MCF 10A (cell line): ENCODE data around the gene NWD2. TPM values are rescaled to one million over a fixed set of nuclear protein-coding genes. Genes with fewer than 3 reads are reported as not detected.

Source experiments
- BruUV-seq: library from RNA; stranded (reverse); fragments of 400-500 nt; replicated peaks from 2 replicates; lab custom pipeline; 2021; lab: Mats Ljungman, UMichigan
- CTCF ChIA-PET: fragments of 300-600 bp; sonication (Branson Sonifier 250); formaldehyde crosslinking; extraction: SDS; loops from one replicate; lab custom pipeline; 2021; ENCODE audit warnings: antibody characterized with exemption, inconsistent platforms; lab: Yijun Ruan, JAX
- POLR2A ChIA-PET: fragments of 300-600, 350-650 bp; sonication (Branson Sonifier 250); formaldehyde crosslinking; extraction: SDS; loops from one replicate; lab custom pipeline; 2020; ENCODE audit warnings: antibody characterized with exemption, inconsistent platforms; lab: Yijun Ruan, JAX
- DNase-seq: peaks from one replicate; pipeline ENCODE4 v3.0.0-alpha.2; 2018; ENCODE audit not compliant: unreplicated experiment
- H3K27ac Mint-ChIP-seq: one replicate; pipeline ENCODE4 v1.8.0; 2022; ENCODE audit warnings: mild to moderate bottlenecking, low read depth, mixed read lengths; ENCODE audit not compliant: unreplicated experiment
- H3K27me3 Mint-ChIP-seq: one replicate; pipeline ENCODE4 v1.8.0; 2022; ENCODE audit warnings: mixed read lengths; ENCODE audit not compliant: insufficient read depth, unreplicated experiment
- H3K36me3 Mint-ChIP-seq: one replicate; pipeline ENCODE4 v1.8.0; 2022; ENCODE audit warnings: mild to moderate bottlenecking, moderate library complexity, mixed read lengths; ENCODE audit not compliant: insufficient read depth, unreplicated experiment
- H3K4me1 Mint-ChIP-seq: one replicate; pipeline ENCODE4 v1.8.0; 2022; ENCODE audit warnings: mixed read lengths; ENCODE audit not compliant: insufficient read depth, unreplicated experiment
- H3K4me3 Mint-ChIP-seq: one replicate; pipeline ENCODE4 v1.8.0; 2022; ENCODE audit warnings: mild to moderate bottlenecking, moderate library complexity, mixed read lengths; ENCODE audit not compliant: unreplicated experiment
- H3K9me3 Mint-ChIP-seq: one replicate; pipeline ENCODE4 v1.8.0; 2022; ENCODE audit warnings: mixed read lengths; ENCODE audit not compliant: unreplicated experiment
- intact Hi-C: fragments of 100-400 bp; cut with micrococcal nuclease; formaldehyde crosslinking; loops from 2 replicates; pipeline ENCODE4 v1.14.1; 2022
- total RNA-seq: library from RNA; stranded (reverse); gene quantifications from 2 replicates; pipeline ENCODE4 v1.2.3, GENCODE V29; 2022
- TF ChIP-seq, protein P1 (sequence below): fragments of 200-600 bp; IDR thresholded peaks from one replicate; pipeline ENCODE4 v1.8.0; 2022; ENCODE audit warnings: antibody characterized with exemption, mild to moderate bottlenecking; ENCODE audit not compliant: unreplicated experiment

NWD2 gene
- total RNA-seq, 1 experiment from 2014 or later, result not detected

DNA sequence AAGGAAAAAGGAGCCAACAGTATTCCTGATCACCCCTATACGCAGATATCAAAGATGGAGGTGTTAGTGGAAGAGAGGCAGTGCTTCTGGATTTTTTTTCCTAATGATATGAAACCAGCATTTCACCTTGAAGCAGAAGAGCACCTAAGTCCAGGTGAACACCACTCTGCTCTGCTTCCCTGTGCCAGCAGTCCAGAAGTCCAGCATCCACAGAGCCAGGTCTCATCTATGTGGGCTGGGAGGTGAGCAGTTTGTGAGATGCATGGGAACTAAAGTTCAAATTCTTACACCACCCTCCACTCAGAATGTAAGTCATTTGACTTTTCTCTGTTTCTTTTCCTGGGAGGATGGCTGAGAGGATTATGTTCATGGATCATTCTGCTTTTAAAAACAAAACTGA lies 239.1 kb downstream of the NWD2 start:
- no TSS peak for BruUV-seq
- Mint-ChIP-seq H3K4me1 (no peaks in the 10 kb centered on the region), H3K4me3 (no peak overlapping the region), H3K36me3 (no peaks in the 10 kb centered on the region), H3K27me3 (no peaks in the 10 kb centered on the region), H3K9me3 (no peaks in the 10 kb centered on the region), H3K27ac (no peak overlapping the region)
- no peak for DNase-seq
- TF ChIP-seq, protein P1, sequence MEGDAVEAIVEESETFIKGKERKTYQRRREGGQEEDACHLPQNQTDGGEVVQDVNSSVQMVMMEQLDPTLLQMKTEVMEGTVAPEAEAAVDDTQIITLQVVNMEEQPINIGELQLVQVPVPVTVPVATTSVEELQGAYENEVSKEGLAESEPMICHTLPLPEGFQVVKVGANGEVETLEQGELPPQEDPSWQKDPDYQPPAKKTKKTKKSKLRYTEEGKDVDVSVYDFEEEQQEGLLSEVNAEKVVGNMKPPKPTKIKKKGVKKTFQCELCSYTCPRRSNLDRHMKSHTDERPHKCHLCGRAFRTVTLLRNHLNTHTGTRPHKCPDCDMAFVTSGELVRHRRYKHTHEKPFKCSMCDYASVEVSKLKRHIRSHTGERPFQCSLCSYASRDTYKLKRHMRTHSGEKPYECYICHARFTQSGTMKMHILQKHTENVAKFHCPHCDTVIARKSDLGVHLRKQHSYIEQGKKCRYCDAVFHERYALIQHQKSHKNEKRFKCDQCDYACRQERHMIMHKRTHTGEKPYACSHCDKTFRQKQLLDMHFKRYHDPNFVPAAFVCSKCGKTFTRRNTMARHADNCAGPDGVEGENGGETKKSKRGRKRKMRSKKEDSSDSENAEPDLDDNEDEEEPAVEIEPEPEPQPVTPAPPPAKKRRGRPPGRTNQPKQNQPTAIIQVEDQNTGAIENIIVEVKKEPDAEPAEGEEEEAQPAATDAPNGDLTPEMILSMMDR, result no peak
- POLR2A ChIA-PET, result no interaction called here
- CTCF ChIA-PET, result no interaction called here
- intact Hi-C loops, result no loop called here

GRCh38 chr4:37486166-37486565 lies 241.6 kb downstream of the NWD2 start:
- Mint-ChIP-seq H3K4me3 (no peak overlapping the region), H3K4me1 (no peaks in the 10 kb centered on the region), H3K27ac (no peak overlapping the region), H3K27me3 (no peaks in the 10 kb centered on the region), H3K9me3 (no peaks in the 10 kb centered on the region), H3K36me3 (no peaks in the 10 kb centered on the region)
- TF ChIP-seq, protein P1, result no peak
- intact Hi-C loops, result no loop called here
- BruUV-seq, result no TSS peak
- ChIA-PET POLR2A (no interaction called here), CTCF (interaction anchor here (0.6 to 1.9 kb wide), 3 partner anchors 10 to 51 kb away, joined by 4 to 5 read pairs (median 5); a partner anchor contains a TSS)
- DNase-seq, result no peak

- DNase-seq, result no peak
- CTCF ChIA-PET, result interaction anchor here (0.6 to 0.7 kb wide), 2 partner anchors 22 to 577 kb away, joined by 3 read pairs; no protein-coding TSS in a partner anchor
- no peaks in the 10 kb centered on the region for H3K9me3 Mint-ChIP-seq
- no peaks in the 10 kb centered on the region for H3K4me1 Mint-ChIP-seq
- BruUV-seq, result no TSS peak
- H3K27ac Mint-ChIP-seq, result no peak overlapping the region
- H3K36me3 Mint-ChIP-seq, result no peaks in the 10 kb centered on the region
- POLR2A ChIA-PET, result no interaction called here
- H3K27me3 Mint-ChIP-seq, result no peaks in the 10 kb centered on the region
- TF ChIP-seq, protein P1, result no peak
- no peak overlapping the region for H3K4me3 Mint-ChIP-seq
- intact Hi-C loops, result no loop called here
Measured at GRCh38 chr4:37487668-37488067, 243.1 kb downstream of the NWD2 start.

DNA sequence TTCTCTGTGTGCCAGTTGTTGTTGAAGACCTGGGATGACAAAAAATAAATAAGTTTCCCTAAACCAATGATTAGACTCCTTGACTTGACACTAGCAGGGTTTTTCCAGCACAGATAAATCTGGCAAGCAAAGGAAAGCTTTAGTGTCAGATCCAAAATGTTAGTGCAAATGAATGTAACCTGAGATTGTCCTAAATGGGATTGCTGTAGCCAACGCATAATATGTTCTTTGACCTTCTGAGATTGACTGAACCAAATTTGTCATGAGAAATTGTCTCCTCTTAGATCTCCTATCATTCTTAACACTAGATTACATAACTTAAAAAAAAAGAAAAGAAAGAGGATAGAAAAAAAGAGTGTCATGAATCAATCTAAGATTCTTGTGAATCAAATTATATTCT lies 245.2 kb downstream of the NWD2 start:
- Mint-ChIP-seq H3K27me3 (no peaks in the 10 kb centered on the region), H3K9me3 (no peaks in the 10 kb centered on the region), H3K4me3 (no peak overlapping the region), H3K36me3 (no peaks in the 10 kb centered on the region), H3K4me1 (no peaks in the 10 kb centered on the region), H3K27ac (no peak overlapping the region)
- no TSS peak for BruUV-seq
- DNase-seq, result no peak
- ChIA-PET CTCF (no interaction called here), POLR2A (no interaction called here)
- TF ChIP-seq, protein P1, result no peak
- intact Hi-C loops, result no loop called here
